Calu3 (cell line): ENCODE measurements around the gene GRID2. TPM values are rescaled to one million over a fixed set of nuclear protein-coding genes. Genes with fewer than 3 reads are reported as not detected.

Source experiments
- BruUV-seq: library from RNA; stranded (reverse); fragments of 400-500 nt; replicated peaks from 2 replicates; lab custom pipeline; 2021; lab: Mats Ljungman, UMichigan
- CTCF ChIA-PET: fragments of 300-600 bp; sonication (Branson Sonifier 250); formaldehyde crosslinking; loops from one replicate; lab custom pipeline; 2022; ENCODE audit warnings: antibody characterized with exemption; lab: Charles Lee
- DNase-seq: peaks from one replicate; pipeline ENCODE4 v3.0.0; 2022
- H3K27ac Mint-ChIP-seq: one replicate; pipeline ENCODE4 v1.8.0; 2022; ENCODE audit warnings: mixed read lengths; ENCODE audit not compliant: unreplicated experiment
- H3K27me3 Mint-ChIP-seq: one replicate; pipeline ENCODE4 v1.8.0; 2022; ENCODE audit warnings: mixed read lengths; ENCODE audit not compliant: unreplicated experiment
- H3K36me3 Mint-ChIP-seq: one replicate; pipeline ENCODE4 v1.8.0; 2022; ENCODE audit warnings: mild to moderate bottlenecking, moderate library complexity, mixed read lengths; ENCODE audit not compliant: insufficient read depth, unreplicated experiment
- H3K4me1 Mint-ChIP-seq: one replicate; pipeline ENCODE4 v1.8.0; 2022; ENCODE audit warnings: mild to moderate bottlenecking, low read depth, mixed read lengths; ENCODE audit not compliant: unreplicated experiment
- H3K4me3 Mint-ChIP-seq: one replicate; pipeline ENCODE4 v1.8.0; 2022; ENCODE audit warnings: mild to moderate bottlenecking, low read depth, moderate library complexity, mixed read lengths; ENCODE audit not compliant: unreplicated experiment
- H3K9me3 Mint-ChIP-seq: one replicate; pipeline ENCODE4 v1.8.0; 2022; ENCODE audit warnings: low read depth, mixed read lengths; ENCODE audit not compliant: unreplicated experiment
- CTCF ChIP-seq: fragments of 200-600 bp; IDR thresholded peaks from one replicate; pipeline ENCODE4 v1.8.0; 2022; ENCODE audit warnings: antibody characterized with exemption; ENCODE audit not compliant: unreplicated experiment
- intact Hi-C: fragments of 100-400 bp; cut with micrococcal nuclease; formaldehyde crosslinking; loops from one replicate; pipeline ENCODE4 v1.10.0; 2022; ENCODE audit not compliant: unreplicated experiment
- total RNA-seq: library from RNA; stranded (reverse); gene quantifications from 2 replicates; pipeline ENCODE4 v1.2.3, GENCODE V29; 2022

Gene GRID2
- total RNA-seq, 1 experiment from 2014 or later = not detected

GRCh38 chr4:92305878-92306520 lies 2.2 kb downstream of the GRID2 start:
- no peak for TF ChIP-seq CTCF

GRCh38 chr4:92307181-92307580 lies 3.4 kb downstream of the GRID2 start:
- Mint-ChIP-seq H3K4me3 (no peak overlapping the region), H3K27me3 (peaks cover 16% of the 10 kb centered on the region), H3K4me1 (peaks cover 8% of the 10 kb centered on the region), H3K36me3 (peaks cover 9% of the 10 kb centered on the region), H3K9me3 (no peaks in the 10 kb centered on the region), H3K27ac (no peak overlapping the region)
- no TSS peak for BruUV-seq
- no peak for DNase-seq
- intact Hi-C loops = loop anchor here (10.0 kb wide), 1 partner anchor 572 kb away; no protein-coding TSS in a partner anchor
- TF ChIP-seq CTCF = no peak
- CTCF ChIA-PET = no interaction called here

More at GRCh38 chr4:92305878-92306520, 2.2 kb downstream of the GRID2 start:
- CTCF ChIA-PET = no interaction called here
- intact Hi-C loops = loop anchor here (10.0 kb wide), 1 partner anchor 571 kb away; no protein-coding TSS in a partner anchor
- BruUV-seq = no TSS peak
- Mint-ChIP-seq H3K27me3 (peaks cover 16% of the 10 kb centered on the region), H3K36me3 (peaks cover 9% of the 10 kb centered on the region), H3K9me3 (no peaks in the 10 kb centered on the region), H3K27ac (no peak overlapping the region), H3K4me1 (peaks cover 8% of the 10 kb centered on the region), H3K4me3 (peak overlapping the region; percentile 71)
- no peak for DNase-seq

GRCh38 chr4:92307866-92308265 lies 4.1 kb downstream of the GRID2 start:
- DNase-seq = no peak
- H3K36me3 Mint-ChIP-seq = peaks cover 9% of the 10 kb centered on the region
- TF ChIP-seq CTCF = no peak
- H3K27me3 Mint-ChIP-seq = peaks cover 16% of the 10 kb centered on the region
- intact Hi-C loops = loop anchor here (10.0 kb wide), 1 partner anchor 573 kb away; no protein-coding TSS in a partner anchor
- no peaks in the 10 kb centered on the region for H3K9me3 Mint-ChIP-seq
- CTCF ChIA-PET = no interaction called here
- BruUV-seq = no TSS peak
- H3K4me3 Mint-ChIP-seq = no peak overlapping the region
- peaks cover 8% of the 10 kb centered on the region for H3K4me1 Mint-ChIP-seq
- H3K27ac Mint-ChIP-seq = no peak overlapping the region

GRCh38 chr4:92317047-92317446 lies 13.3 kb downstream of the GRID2 start:
- no peak overlapping the region for H3K4me3 Mint-ChIP-seq
- H3K9me3 Mint-ChIP-seq = no peaks in the 10 kb centered on the region
- intact Hi-C loops = no loop called here
- H3K27me3 Mint-ChIP-seq = no peaks in the 10 kb centered on the region
- no peak for DNase-seq
- H3K36me3 Mint-ChIP-seq = no peaks in the 10 kb centered on the region
- no peak overlapping the region for H3K27ac Mint-ChIP-seq
- H3K4me1 Mint-ChIP-seq = no peaks in the 10 kb centered on the region
- CTCF ChIA-PET = no interaction called here
- BruUV-seq = no TSS peak
- TF ChIP-seq CTCF = no peak
